GM21423 (cell line): ENCODE measurements around the gene BEST3.

ENCODE experiments used
- ATAC-seq: cut with Tn5 transposase; IDR thresholded peaks from one replicate; pipeline ENCODE4 v1.9.1; 2021; ENCODE audit warnings: mild to moderate bottlenecking, moderate library complexity; ENCODE audit not compliant: unreplicated experiment

BEST3 gene

GRCh38 chr12:69655616-69656340 is 43.3 kb downstream of the BEST3 start:
- no peak for ATAC-seq

GRCh38 chr12:69653703-69654102 is 45.4 kb downstream of the BEST3 start:
- ATAC-seq: no peak

GRCh38 chr12:69651922-69652321 is 47.2 kb downstream of the BEST3 start:
- no peak for ATAC-seq

GRCh38 chr12:69649529-69649928 is 49.6 kb downstream of the BEST3 start:
- ATAC-seq: no peak

- ATAC-seq: no peak
These were observed 50.6 kb downstream of the BEST3 start for GRCh38 chr12:69648476-69648875.

- no peak for ATAC-seq
These were observed 51.9 kb downstream of the BEST3 start for GRCh38 chr12:69647178-69647577.

- ATAC-seq: no peak
These were observed 54.1 kb downstream of the BEST3 start for GRCh38 chr12:69645031-69645430.

GRCh38 chr12:69644511-69644910 is 54.6 kb downstream of the BEST3 start:
- no peak for ATAC-seq

GRCh38 chr12:69642531-69642930 is 56.6 kb downstream of the BEST3 start:
- no peak for ATAC-seq

- no peak for ATAC-seq
These were observed 57.6 kb downstream of the BEST3 start for GRCh38 chr12:69641546-69641945.

GRCh38 chr12:69639400-69640016 is 59.6 kb downstream of the BEST3 start:
- ATAC-seq: peak; percentile 80

GRCh38 chr12:69633061-69633460 is 66.0 kb downstream of the BEST3 start:
- ATAC-seq: no peak

GRCh38 chr12:69630191-69630590 is 68.9 kb downstream of the BEST3 start:
- ATAC-seq: no peak

GRCh38 chr12:69627501-69627900 is 71.6 kb downstream of the BEST3 start:
- no peak for ATAC-seq

GRCh38 chr12:69623970-69624369 is 75.1 kb downstream of the BEST3 start:
- ATAC-seq: no peak

- no peak for ATAC-seq
These were observed 77.6 kb downstream of the BEST3 start for GRCh38 chr12:69621551-69621950.

GRCh38 chr12:69620921-69621320 is 78.2 kb downstream of the BEST3 start:
- ATAC-seq: no peak

GRCh38 chr12:69620077-69620476 is 79.0 kb downstream of the BEST3 start:
- no peak for ATAC-seq

- ATAC-seq: no peak
These were observed 80.1 kb downstream of the BEST3 start for GRCh38 chr12:69619050-69619449.

GRCh38 chr12:69616025-69616424 is 83.1 kb downstream of the BEST3 start:
- no peak for ATAC-seq

GRCh38 chr12:69613351-69613750 is 85.8 kb downstream of the BEST3 start:
- ATAC-seq: no peak

GRCh38 chr12:69610729-69611128 is 88.4 kb downstream of the BEST3 start, which contains the start of gene LRRC10:
Gene LRRC10 (minus strand): TSS chr12:69610907. CDS start chr12:69610838, 69 bp downstream.
- ATAC-seq: no peak

GRCh38 chr12:69610126-69610525 is 89.0 kb downstream of the BEST3 start:
- no peak for ATAC-seq
